ENCODE measurements around the gene OIP5. TPM values are rescaled to one million over a fixed set of nuclear protein-coding genes. Genes with fewer than 3 reads are reported as not detected.
"Not testable (repeated sequence)": the region's sequence is repeated elsewhere in the genome, so short reads cannot be mapped to it uniquely, and the experiment has no call there.

Gene OIP5
- polyA plus RNA-seq (ENCODE audit: insufficient read length in 3 of 3), result 10 to 100 TPM in 1 of 3 donors, 1 to 10 TPM in 2; 8.8 to 10.3 (median 9.0) TPM

- DNase-seq (ENCODE audit: low read depth in 3 of 3, low spot score in 2 of 3), result peak; percentile 96 to 100 (median 97)
These were observed at the start of gene OIP5, which contains the start of gene NUSAP1 for GRCh38 chr15:41332194-41333025. OIP5 (minus strand) TSS chr15:41332591; CDS start chr15:41332561, 30 bp downstream. NUSAP1 (plus strand) TSS chr15:41332881; CDS start chr15:41332958, 77 bp downstream.

GRCh38 chr15:41377978-41378377, 45.6 kb upstream of the OIP5 start:
- DNase-seq (ENCODE audit: low read depth in 3 of 3, low spot score in 2 of 3), result no peak

GRCh38 chr15:41367418-41367817, 35.0 kb upstream of the OIP5 start:
- DNase-seq (ENCODE audit: low read depth in 3 of 3, low spot score in 2 of 3), result no peak

GRCh38 chr15:41354371-41354770, 22.0 kb upstream of the OIP5 start:
- DNase-seq (ENCODE audit: low read depth in 3 of 3, low spot score in 2 of 3), result no peak

GRCh38 chr15:41350057-41350717, 17.8 kb upstream of the OIP5 start:
- no peak for DNase-seq (ENCODE audit: low read depth in 3 of 3, low spot score in 2 of 3)

GRCh38 chr15:41347236-41347635, 14.8 kb upstream of the OIP5 start:
- no peak for DNase-seq (ENCODE audit: low read depth in 3 of 3, low spot score in 2 of 3)

GRCh38 chr15:41341519-41341918, 9.1 kb upstream of the OIP5 start:
- DNase-seq (ENCODE audit: low read depth in 3 of 3, low spot score in 2 of 3), result no peak

- no peak for DNase-seq (ENCODE audit: low read depth in 3 of 3, low spot score in 2 of 3)
These were observed 7.9 kb upstream of the OIP5 start for GRCh38 chr15:41340189-41340695.

- DNase-seq (ENCODE audit: low read depth in 3 of 3, low spot score in 2 of 3), result no peak
These were observed 5.5 kb upstream of the OIP5 start for GRCh38 chr15:41337631-41338522.

- DNase-seq (ENCODE audit: low read depth in 3 of 3, low spot score in 2 of 3), result no peak
These were observed 4.7 kb upstream of the OIP5 start for GRCh38 chr15:41337047-41337446.

GRCh38 chr15:41336549-41336948, 4.2 kb upstream of the OIP5 start:
- no peak for DNase-seq (ENCODE audit: low read depth in 3 of 3, low spot score in 2 of 3)

GRCh38 chr15:41334293-41335120, 2.1 kb upstream of the OIP5 start:
- no peak for DNase-seq (ENCODE audit: low read depth in 3 of 3, low spot score in 2 of 3)

- DNase-seq (ENCODE audit: low read depth in 3 of 3, low spot score in 2 of 3), result no peak
These were observed 703 bp upstream of the OIP5 start for GRCh38 chr15:41333026-41333562.

GRCh38 chr15:41331833-41332193, 578 bp downstream of the OIP5 start:
- DNase-seq (ENCODE audit: low read depth in 3 of 3, low spot score in 2 of 3), result peak in 1 of 3 donors; percentile 40

- no peak for DNase-seq (ENCODE audit: low read depth in 3 of 3, low spot score in 2 of 3)
These were observed 1.1 kb downstream of the OIP5 start for GRCh38 chr15:41331281-41331680.

- no peak for DNase-seq (ENCODE audit: low read depth in 3 of 3, low spot score in 2 of 3)
These were observed 8.8 kb downstream of the OIP5 start for GRCh38 chr15:41323611-41324010.

GRCh38 chr15:41320805-41321330, 11.5 kb downstream of the OIP5 start:
- not testable (repeated sequence) for DNase-seq (ENCODE audit: low read depth in 3 of 3, low spot score in 2 of 3)

- DNase-seq (ENCODE audit: low read depth in 3 of 3, low spot score in 2 of 3), result no peak
These were observed 23.0 kb downstream of the OIP5 start for GRCh38 chr15:41309226-41309905.

- DNase-seq (ENCODE audit: low read depth in 3 of 3, low spot score in 2 of 3), result no peak
These were observed 24.7 kb downstream of the OIP5 start for GRCh38 chr15:41307679-41308078.

All from right renal cortex interstitium (tissue), 3 donors.